22Rv1 (cell line): Measurements from ENCODE around the gene GTF2I.
"Not testable (repeated sequence)": the region's sequence is repeated elsewhere in the genome, so short reads cannot be mapped to it uniquely, and the experiment has no call there.

Experiments
- CTCF ChIP-seq: fragments of 450-650 bp; IDR thresholded peaks from 2 replicates; pipeline ENCODE4 v1.5.1; 2017; ENCODE audit warnings: mild to moderate bottlenecking
- ZFX ChIP-seq: fragments of 450-650 bp; IDR thresholded peaks from 2 replicates; pipeline ENCODE4 v1.6.1; 2017; ENCODE audit warnings: antibody characterized with exemption, borderline replicate concordance

DNA sequence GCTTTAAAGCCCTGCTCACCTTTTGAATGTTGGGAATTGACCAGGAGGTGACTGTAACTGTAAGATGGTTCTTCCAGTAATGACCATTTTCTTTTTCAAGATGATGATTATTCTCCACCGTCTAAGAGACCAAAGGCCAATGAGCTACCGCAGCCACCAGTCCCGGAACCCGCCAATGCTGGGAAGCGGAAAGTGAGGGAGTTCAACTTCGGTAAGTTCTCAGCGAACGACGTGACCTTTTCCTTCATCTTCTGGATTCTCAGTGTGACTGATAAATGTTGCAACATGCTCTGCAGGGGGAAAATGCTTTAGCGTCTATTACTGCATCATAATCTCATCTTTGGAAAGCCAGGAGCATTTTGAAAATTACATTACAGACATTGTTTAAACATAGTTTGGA lies 71.2 kb downstream of the GTF2I start:
- not testable (repeated sequence) for TF ChIP-seq CTCF, ZFX
